Stimulated activated memory B cell treated with anti-CD40 and anti-IgM and Interleukin-4, amounts not matched to agents 10 μg/mL and 1 μg/mL and 100 μg/mL, for 72 hours (primary cell): ENCODE data around the gene ZNF326.

Experiments used
- ATAC-seq: fragments of 150-1000 bp; cut with Tn5 transposase; 2 replicates; pipeline ENCODE4 v1.10.0; 2021
- H3K27ac Mint-ChIP-seq: one replicate; pipeline ENCODE4 v1.8.0; 2022; ENCODE audit warnings: mild to moderate bottlenecking, mixed read lengths
- H3K27me3 Mint-ChIP-seq: one replicate; pipeline ENCODE4 v1.8.0; 2022; ENCODE audit warnings: mixed read lengths
- H3K36me3 Mint-ChIP-seq: one replicate; pipeline ENCODE4 v1.8.0; 2022; ENCODE audit warnings: mixed read lengths
- H3K4me1 Mint-ChIP-seq: one replicate; pipeline ENCODE4 v1.8.0; 2022; ENCODE audit warnings: mixed read lengths
- H3K4me3 Mint-ChIP-seq: one replicate; pipeline ENCODE4 v1.8.0; 2022; ENCODE audit warnings: mild to moderate bottlenecking, moderate library complexity, mixed read lengths
- H3K9me3 Mint-ChIP-seq: one replicate; pipeline ENCODE4 v1.8.0; 2022; ENCODE audit warnings: mixed read lengths

The ZNF326 gene

GRCh38 chr1:90068611-90069280 is 73.8 kb downstream of the ZNF326 start:
- H3K27me3 Mint-ChIP-seq = peaks cover 55% of the 10 kb centered on the region
- H3K9me3 Mint-ChIP-seq = peaks cover 5% of the 10 kb centered on the region
- ATAC-seq = no peak
- no peak overlapping the region for H3K27ac Mint-ChIP-seq
- H3K4me3 Mint-ChIP-seq = no peak overlapping the region
- no peaks in the 10 kb centered on the region for H3K4me1 Mint-ChIP-seq
- no peaks in the 10 kb centered on the region for H3K36me3 Mint-ChIP-seq

GRCh38 chr1:90074137-90074536 is 79.2 kb downstream of the ZNF326 start:
- Mint-ChIP-seq H3K9me3 (no peaks in the 10 kb centered on the region), H3K4me3 (no peak overlapping the region)

GRCh38 chr1:90074566-90074965 is 79.7 kb downstream of the ZNF326 start:
- Mint-ChIP-seq H3K27me3 (peaks cover 32% of the 10 kb centered on the region), H3K4me1 (peaks cover 7% of the 10 kb centered on the region), H3K9me3 (no peaks in the 10 kb centered on the region), H3K36me3 (no peaks in the 10 kb centered on the region), H3K4me3 (no peak overlapping the region), H3K27ac (no peak overlapping the region)
- ATAC-seq = no peak

More at GRCh38 chr1:90074137-90074536, 79.2 kb downstream of the ZNF326 start:
- Mint-ChIP-seq H3K27me3 (peaks cover 36% of the 10 kb centered on the region), H3K27ac (no peak overlapping the region), H3K36me3 (no peaks in the 10 kb centered on the region), H3K4me1 (peaks cover 7% of the 10 kb centered on the region)
- peak; percentile 47 for ATAC-seq

- Mint-ChIP-seq H3K27ac (no peak overlapping the region), H3K27me3 (peaks cover 29% of the 10 kb centered on the region)
These were observed 80.1 kb downstream of the ZNF326 start for GRCh38 chr1:90074970-90075391.

GRCh38 chr1:90083995-90084394 is 89.1 kb downstream of the ZNF326 start:
- Mint-ChIP-seq H3K27me3 (peaks cover 9% of the 10 kb centered on the region), H3K4me1 (no peaks in the 10 kb centered on the region), H3K9me3 (peaks cover 3% of the 10 kb centered on the region), H3K36me3 (no peaks in the 10 kb centered on the region), H3K4me3 (no peak overlapping the region), H3K27ac (no peak overlapping the region)
- no peak for ATAC-seq

More at GRCh38 chr1:90074970-90075391, 80.1 kb downstream of the ZNF326 start:
- H3K4me3 Mint-ChIP-seq = no peak overlapping the region
- no peaks in the 10 kb centered on the region for H3K36me3 Mint-ChIP-seq
- H3K4me1 Mint-ChIP-seq = peaks cover 7% of the 10 kb centered on the region
- H3K9me3 Mint-ChIP-seq = no peaks in the 10 kb centered on the region
- no peak for ATAC-seq
